ENCODE measurements around the gene HNMT. TPM values are rescaled to one million over a fixed set of nuclear protein-coding genes. Genes with fewer than 3 reads are reported as not detected.

Gene HNMT
- total and polyA plus RNA-seq, 5 donors from 2014 or later = not detected

GRCh38 chr2:138029276-138029675 is 65.0 kb downstream of the HNMT start:
- Mint-ChIP-seq H3K27me3 (no peaks in the 10 kb centered on the region), H3K4me3 (no peak overlapping the region), H3K4me1 (no peaks in the 10 kb centered on the region), H3K27ac (no peak overlapping the region), H3K9me3 (peaks cover 0 to under 1% (median 0%) of the 10 kb centered on the region in 7 donors), H3K36me3 (no peaks in the 10 kb centered on the region)
- no peaks in the 10 kb centered on the region for H3K4me1 ChIP-seq (ENCODE audit: control insufficient read depth, insufficient read depth, low read length, poor library complexity, severe bottlenecking)
- ATAC-seq (ENCODE audit: low read depth in 2 of 2) (no peak), DNase-seq (no peak)
- H3K27me3 ChIP-seq (ENCODE audit: control insufficient read depth, insufficient read depth, low read length) = no peaks in the 10 kb centered on the region
- H3K9me3 ChIP-seq (ENCODE audit: control insufficient read depth in 2 of 2, low read length in 2 of 2) = no peaks in the 10 kb centered on the region
- H3K27ac ChIP-seq (ENCODE audit: insufficient read depth, low read length, poor library complexity, severe bottlenecking) = no peak overlapping the region
- H3K4me3 ChIP-seq (ENCODE audit: low read depth, low read length) = no peak overlapping the region
- no peaks in the 10 kb centered on the region for H3K36me3 ChIP-seq (ENCODE audit: control insufficient read depth, insufficient read depth, low read length)

DNA sequence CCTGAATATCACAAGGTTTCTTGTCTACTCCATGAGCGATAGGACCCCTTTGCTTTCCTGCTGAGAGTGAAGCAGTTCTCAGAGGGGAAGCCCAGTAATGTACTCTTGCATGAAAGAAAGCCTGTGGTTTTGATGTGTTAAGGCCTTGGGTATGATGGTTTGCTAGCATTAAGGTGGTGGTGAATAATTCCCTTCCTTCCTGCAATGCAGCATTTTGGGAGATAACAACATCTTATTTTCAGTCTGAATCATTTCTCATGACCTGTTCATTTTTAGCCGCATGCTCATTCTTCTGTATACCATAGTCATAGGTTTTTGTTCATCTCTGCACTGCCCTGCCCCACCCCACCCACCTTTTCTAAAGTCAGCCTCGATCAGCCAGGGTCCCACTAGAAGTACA is 66.2 kb downstream of the HNMT start:
- no peak overlapping the region for H3K27ac Mint-ChIP-seq
- no peaks in the 10 kb centered on the region for H3K27me3 Mint-ChIP-seq
- no peaks in the 10 kb centered on the region for H3K36me3 ChIP-seq (ENCODE audit: control insufficient read depth, insufficient read depth, low read length)
- H3K27me3 ChIP-seq (ENCODE audit: control insufficient read depth, insufficient read depth, low read length) = no peaks in the 10 kb centered on the region
- no peaks in the 10 kb centered on the region for H3K4me1 Mint-ChIP-seq
- H3K4me3 ChIP-seq (ENCODE audit: low read depth, low read length) = no peak overlapping the region
- H3K36me3 Mint-ChIP-seq = no peaks in the 10 kb centered on the region
- no peak overlapping the region for H3K27ac ChIP-seq (ENCODE audit: insufficient read depth, low read length, poor library complexity, severe bottlenecking)
- DNase-seq (no peak), ATAC-seq (ENCODE audit: low read depth in 2 of 2) (no peak)
- no peaks in the 10 kb centered on the region for H3K4me1 ChIP-seq (ENCODE audit: control insufficient read depth, insufficient read depth, low read length, poor library complexity, severe bottlenecking)
- H3K4me3 Mint-ChIP-seq = no peak overlapping the region
- peaks cover 0 to 3% (median 0%) of the 10 kb centered on the region in 7 donors for H3K9me3 Mint-ChIP-seq
- H3K9me3 ChIP-seq (ENCODE audit: control insufficient read depth in 2 of 2, low read length in 2 of 2) = no peaks in the 10 kb centered on the region

- DNase-seq (no peak), ATAC-seq (ENCODE audit: low read depth in 2 of 2) (no peak)
- no peaks in the 10 kb centered on the region for H3K36me3 ChIP-seq (ENCODE audit: control insufficient read depth, insufficient read depth, low read length)
- no peak overlapping the region for H3K27ac Mint-ChIP-seq
- peaks cover 0 to 3% (median 0%) of the 10 kb centered on the region in 7 donors for H3K9me3 Mint-ChIP-seq
- H3K4me1 Mint-ChIP-seq = no peaks in the 10 kb centered on the region
- no peaks in the 10 kb centered on the region for H3K9me3 ChIP-seq (ENCODE audit: control insufficient read depth in 2 of 2, low read length in 2 of 2)
- H3K4me3 ChIP-seq (ENCODE audit: low read depth, low read length) = no peak overlapping the region
- H3K4me3 Mint-ChIP-seq = no peak overlapping the region
- no peaks in the 10 kb centered on the region for H3K27me3 Mint-ChIP-seq
- no peaks in the 10 kb centered on the region for H3K36me3 Mint-ChIP-seq
- H3K4me1 ChIP-seq (ENCODE audit: control insufficient read depth, insufficient read depth, low read length, poor library complexity, severe bottlenecking) = no peaks in the 10 kb centered on the region
- no peaks in the 10 kb centered on the region for H3K27me3 ChIP-seq (ENCODE audit: control insufficient read depth, insufficient read depth, low read length)
- no peak overlapping the region for H3K27ac ChIP-seq (ENCODE audit: insufficient read depth, low read length, poor library complexity, severe bottlenecking)
These were observed 68.1 kb downstream of the HNMT start for GRCh38 chr2:138032334-138032733.

GRCh38 chr2:138034536-138034935 is 70.3 kb downstream of the HNMT start:
- Histone ChIP-seq H3K4me3 (ENCODE audit: low read depth, low read length) (no peak overlapping the region), H3K27me3 (ENCODE audit: control insufficient read depth, insufficient read depth, low read length) (no peaks in the 10 kb centered on the region), H3K4me1 (ENCODE audit: control insufficient read depth, insufficient read depth, low read length, poor library complexity, severe bottlenecking) (no peaks in the 10 kb centered on the region), H3K9me3 (ENCODE audit: control insufficient read depth in 2 of 2, low read length in 2 of 2) (no peaks in the 10 kb centered on the region), H3K36me3 (ENCODE audit: control insufficient read depth, insufficient read depth, low read length) (no peaks in the 10 kb centered on the region), H3K27ac (ENCODE audit: insufficient read depth, low read length, poor library complexity, severe bottlenecking) (no peak overlapping the region)
- no peak overlapping the region for H3K27ac Mint-ChIP-seq
- H3K4me1 Mint-ChIP-seq = no peaks in the 10 kb centered on the region
- ATAC-seq (ENCODE audit: low read depth in 2 of 2) = no peak
- H3K4me3 Mint-ChIP-seq = no peak overlapping the region
- H3K9me3 Mint-ChIP-seq = peaks cover 0 to 3% (median 0%) of the 10 kb centered on the region in 7 donors
- no peaks in the 10 kb centered on the region for H3K27me3 Mint-ChIP-seq
- DNase-seq = no peak
- no peaks in the 10 kb centered on the region for H3K36me3 Mint-ChIP-seq

DNA sequence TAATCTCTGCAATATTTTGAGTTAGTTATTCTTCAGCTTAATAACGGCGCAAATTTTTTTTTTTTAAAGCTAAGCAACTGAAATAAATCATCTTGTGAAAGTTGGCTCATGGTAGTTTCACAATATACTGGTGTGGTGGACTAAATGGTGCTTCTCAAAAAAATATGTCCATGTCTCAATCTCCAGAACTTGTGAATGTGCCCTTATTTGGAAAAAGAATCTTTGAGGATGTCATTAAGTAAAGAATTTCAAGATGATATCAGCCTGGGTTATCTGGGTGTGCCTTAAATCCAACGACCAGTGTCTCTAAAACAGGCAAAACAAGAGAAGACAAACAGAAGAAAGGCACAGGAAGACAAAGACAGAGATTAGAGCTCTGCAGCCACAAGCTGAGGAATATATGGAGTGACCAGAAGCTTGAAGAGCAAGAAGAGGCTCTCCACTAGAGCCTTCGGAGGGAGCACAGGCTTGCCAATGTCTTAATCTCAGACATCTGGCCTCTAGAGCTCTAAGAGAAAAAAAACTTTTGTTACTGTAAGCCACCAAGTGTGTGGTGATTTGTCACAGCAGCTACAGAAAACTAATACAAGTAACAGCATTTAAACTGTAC is 71.4 kb downstream of the HNMT start:
- H3K36me3 ChIP-seq (ENCODE audit: control insufficient read depth, insufficient read depth, low read length) = no peaks in the 10 kb centered on the region
- no peaks in the 10 kb centered on the region for H3K27me3 ChIP-seq (ENCODE audit: control insufficient read depth, insufficient read depth, low read length)
- no peaks in the 10 kb centered on the region for H3K27me3 Mint-ChIP-seq
- H3K9me3 ChIP-seq (ENCODE audit: control insufficient read depth in 2 of 2, low read length in 2 of 2) = no peaks in the 10 kb centered on the region
- no peak overlapping the region for H3K27ac Mint-ChIP-seq
- H3K4me3 Mint-ChIP-seq = no peak overlapping the region
- DNase-seq (no peak), ATAC-seq (ENCODE audit: low read depth in 2 of 2) (no peak)
- peaks cover 0 to 3% (median 0%) of the 10 kb centered on the region in 7 donors for H3K9me3 Mint-ChIP-seq
- H3K4me1 ChIP-seq (ENCODE audit: control insufficient read depth, insufficient read depth, low read length, poor library complexity, severe bottlenecking) = no peaks in the 10 kb centered on the region
- H3K27ac ChIP-seq (ENCODE audit: insufficient read depth, low read length, poor library complexity, severe bottlenecking) = no peak overlapping the region
- no peaks in the 10 kb centered on the region for H3K4me1 Mint-ChIP-seq
- no peak overlapping the region for H3K4me3 ChIP-seq (ENCODE audit: low read depth, low read length)
- H3K36me3 Mint-ChIP-seq = no peaks in the 10 kb centered on the region

DNA sequence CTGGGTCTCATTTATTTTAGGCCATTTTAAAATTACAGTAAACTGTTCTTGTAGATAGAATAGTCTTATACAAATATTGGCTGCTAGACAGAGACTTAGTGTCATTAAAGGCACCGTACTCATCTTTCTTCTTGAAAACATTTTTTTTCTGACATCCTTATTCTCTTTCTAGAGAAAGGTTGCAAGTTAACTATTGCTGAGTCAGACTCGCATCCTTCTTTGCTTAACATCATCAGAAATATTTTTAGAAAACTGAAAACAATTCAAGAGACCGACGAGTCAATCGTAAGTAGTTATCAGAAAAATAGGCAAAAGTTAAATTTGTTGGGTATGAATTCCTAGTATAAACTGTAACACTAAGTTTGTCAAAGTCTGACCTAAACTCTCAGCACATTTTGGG is 72.2 kb downstream of the HNMT start:
- peaks cover 0 to 3% (median 0%) of the 10 kb centered on the region in 7 donors for H3K9me3 Mint-ChIP-seq
- H3K4me1 Mint-ChIP-seq = no peaks in the 10 kb centered on the region
- no peaks in the 10 kb centered on the region for H3K36me3 Mint-ChIP-seq
- Histone ChIP-seq H3K4me1 (ENCODE audit: control insufficient read depth, insufficient read depth, low read length, poor library complexity, severe bottlenecking) (no peaks in the 10 kb centered on the region), H3K36me3 (ENCODE audit: control insufficient read depth, insufficient read depth, low read length) (no peaks in the 10 kb centered on the region), H3K27ac (ENCODE audit: insufficient read depth, low read length, poor library complexity, severe bottlenecking) (no peak overlapping the region), H3K27me3 (ENCODE audit: control insufficient read depth, insufficient read depth, low read length) (no peaks in the 10 kb centered on the region), H3K4me3 (ENCODE audit: low read depth, low read length) (no peak overlapping the region), H3K9me3 (ENCODE audit: control insufficient read depth in 2 of 2, low read length in 2 of 2) (no peaks in the 10 kb centered on the region)
- H3K27me3 Mint-ChIP-seq = no peaks in the 10 kb centered on the region
- H3K27ac Mint-ChIP-seq = no peak overlapping the region
- H3K4me3 Mint-ChIP-seq = no peak overlapping the region
- no peak for ATAC-seq (ENCODE audit: low read depth in 2 of 2)
- DNase-seq = no peak

DNA sequence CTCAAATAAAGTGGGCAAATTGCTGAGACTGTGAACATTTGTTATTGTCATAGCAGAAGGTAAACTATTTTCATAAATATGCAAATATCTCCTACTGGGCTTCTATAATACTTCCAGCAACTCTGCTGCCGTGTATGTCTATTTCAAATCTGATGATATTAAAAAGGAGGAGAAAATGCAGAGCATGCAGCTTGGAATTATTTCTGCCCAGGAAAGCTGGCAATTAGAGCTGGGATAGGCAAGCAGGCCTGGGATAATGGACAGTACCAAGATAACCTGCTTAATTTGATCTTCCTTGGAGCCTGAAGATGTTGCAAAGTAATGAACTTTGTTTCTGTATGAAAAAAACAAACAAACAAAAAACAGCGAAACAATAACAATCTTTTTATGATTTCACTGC is 72.8 kb downstream of the HNMT start:
- no peak for ATAC-seq (ENCODE audit: low read depth in 2 of 2)

DNA sequence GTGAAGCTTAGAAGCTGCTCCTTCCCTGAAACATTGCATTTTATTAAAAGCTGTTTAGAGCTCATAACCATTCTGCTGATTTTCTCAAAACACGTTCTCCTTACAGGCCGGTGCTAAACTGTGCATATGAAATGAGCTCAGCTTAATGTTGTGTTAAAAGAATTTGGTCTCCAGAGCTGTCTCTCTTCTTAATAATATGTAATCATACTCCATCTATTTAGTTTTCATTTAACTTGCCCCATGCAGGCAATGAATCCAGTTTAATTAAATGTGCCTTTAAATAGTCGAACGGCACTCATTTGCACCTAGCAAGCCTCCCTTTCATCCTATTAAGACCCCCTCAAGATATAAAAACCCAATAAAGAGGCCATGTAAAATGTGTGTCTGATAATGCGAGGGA is 76.3 kb downstream of the HNMT start:
- Histone ChIP-seq H3K9me3 (ENCODE audit: control insufficient read depth in 2 of 2, low read length in 2 of 2) (no peaks in the 10 kb centered on the region), H3K27me3 (ENCODE audit: control insufficient read depth, insufficient read depth, low read length) (no peaks in the 10 kb centered on the region), H3K4me1 (ENCODE audit: control insufficient read depth, insufficient read depth, low read length, poor library complexity, severe bottlenecking) (no peaks in the 10 kb centered on the region), H3K27ac (ENCODE audit: insufficient read depth, low read length, poor library complexity, severe bottlenecking) (no peak overlapping the region), H3K4me3 (ENCODE audit: low read depth, low read length) (no peak overlapping the region), H3K36me3 (ENCODE audit: control insufficient read depth, insufficient read depth, low read length) (no peaks in the 10 kb centered on the region)
- ATAC-seq (ENCODE audit: low read depth in 2 of 2) = no peak
- H3K27me3 Mint-ChIP-seq = no peaks in the 10 kb centered on the region
- H3K4me1 Mint-ChIP-seq = no peaks in the 10 kb centered on the region
- H3K36me3 Mint-ChIP-seq = no peaks in the 10 kb centered on the region
- H3K27ac Mint-ChIP-seq = no peak overlapping the region
- no peak for DNase-seq
- no peak overlapping the region for H3K4me3 Mint-ChIP-seq
- peaks cover 0 to 8% (median 3%) of the 10 kb centered on the region in 7 donors for H3K9me3 Mint-ChIP-seq

More for the DNA sequence above, 72.8 kb downstream of the HNMT start:
- no peaks in the 10 kb centered on the region for H3K27me3 ChIP-seq (ENCODE audit: control insufficient read depth, insufficient read depth, low read length)
- DNase-seq = no peak
- no peaks in the 10 kb centered on the region for H3K9me3 ChIP-seq (ENCODE audit: control insufficient read depth in 2 of 2, low read length in 2 of 2)
- H3K27ac ChIP-seq (ENCODE audit: insufficient read depth, low read length, poor library complexity, severe bottlenecking) = no peak overlapping the region
- Mint-ChIP-seq H3K36me3 (no peaks in the 10 kb centered on the region), H3K4me3 (no peak overlapping the region), H3K27ac (no peak overlapping the region), H3K9me3 (peaks cover 0 to 3% (median 0%) of the 10 kb centered on the region in 7 donors), H3K27me3 (no peaks in the 10 kb centered on the region), H3K4me1 (no peaks in the 10 kb centered on the region)
- no peaks in the 10 kb centered on the region for H3K4me1 ChIP-seq (ENCODE audit: control insufficient read depth, insufficient read depth, low read length, poor library complexity, severe bottlenecking)
- H3K4me3 ChIP-seq (ENCODE audit: low read depth, low read length) = no peak overlapping the region
- no peaks in the 10 kb centered on the region for H3K36me3 ChIP-seq (ENCODE audit: control insufficient read depth, insufficient read depth, low read length)
